Measurements from ENCODE around the gene TPRN.

GRCh38 chr9:137160716-137161557 is 39.6 kb downstream of the TPRN start:
- TF ChIP-seq CTCF (conservative IDR thresholded peaks at IDR 0.05 in 1 of 2, IDR thresholded peaks at IDR 0.05 in 1 of 2; ENCODE audit: low read depth in 1 of 2, low read length in 2 of 2) (no peak), EZH2 (IDR thresholded peaks at IDR 0.05; ENCODE audit: low read length, missing control alignments) (peak; percentile 58)
